Stimulated activated CD8-positive, alpha-beta memory T cell treated with anti-CD3 and anti-CD28 coated beads, Interleukin-2, amount 100 ng/mL, for 1 hour (primary cell): Measurements from ENCODE around the gene MIS12.

Experiments
- DNase-seq, 2 donors: peaks; one replicate each; pipeline ENCODE4 v3.0.0-alpha.2; 2020; ENCODE audit warnings: low read depth in 2 of 2

Gene MIS12

GRCh38 chr17:5499476-5500231 is 13.3 kb downstream of the MIS12 start:
- DNase-seq = no peak

- DNase-seq = no peak
Measured at GRCh38 chr17:5500247-5500588, 13.9 kb downstream of the MIS12 start.

- DNase-seq = peak; percentile 44 to 61
Measured at GRCh38 chr17:5500589-5501391, 14.4 kb downstream of the MIS12 start.

GRCh38 chr17:5501685-5502084 is 15.3 kb downstream of the MIS12 start:
- no peak for DNase-seq

GRCh38 chr17:5502552-5502951 is 16.2 kb downstream of the MIS12 start:
- no peak for DNase-seq

- no peak for DNase-seq
Measured at GRCh38 chr17:5506307-5506706, 19.9 kb downstream of the MIS12 start.

- DNase-seq = no peak
Measured at GRCh38 chr17:5508810-5509209, 22.4 kb downstream of the MIS12 start.

GRCh38 chr17:5509482-5509881 is 23.1 kb downstream of the MIS12 start:
- no peak for DNase-seq

GRCh38 chr17:5510771-5511170 is 24.4 kb downstream of the MIS12 start:
- DNase-seq = no peak

- no peak for DNase-seq
Measured at GRCh38 chr17:5511401-5512225, 25.2 kb downstream of the MIS12 start.

- DNase-seq = no peak
Measured at GRCh38 chr17:5513628-5514027, 27.3 kb downstream of the MIS12 start.

- no peak for DNase-seq
Measured at GRCh38 chr17:5514976-5515375, 28.6 kb downstream of the MIS12 start.

- no peak for DNase-seq
Measured at GRCh38 chr17:5516060-5516792, 29.9 kb downstream of the MIS12 start.

GRCh38 chr17:5522476-5522875 is 36.1 kb downstream of the MIS12 start:
- no peak for DNase-seq

GRCh38 chr17:5523249-5523648 is 36.9 kb downstream of the MIS12 start:
- no peak for DNase-seq

GRCh38 chr17:5526821-5527598 is 40.6 kb downstream of the MIS12 start:
- DNase-seq = no peak

GRCh38 chr17:5527601-5528250 is 41.4 kb downstream of the MIS12 start:
- no peak for DNase-seq

- no peak for DNase-seq
Measured at GRCh38 chr17:5530265-5531084, 44.1 kb downstream of the MIS12 start.

- DNase-seq = no peak
Measured at GRCh38 chr17:5531085-5531418, 44.7 kb downstream of the MIS12 start.

- no peak for DNase-seq
Measured at GRCh38 chr17:5532581-5532980, 46.2 kb downstream of the MIS12 start.
